ENCODE measurements around the gene SCAF8.

Gene SCAF8

GRCh38 chr6:154751011-154751800, 18.0 kb downstream of the SCAF8 start:
- TF ChIP-seq FOXP2 (optimal IDR thresholded peaks at IDR 0.05; ENCODE audit: borderline replicate concordance, extremely low read depth, extremely low read length, insufficient read depth): no peak
- no peak for TF ChIP-seq POLR2AphosphoS5 (IDR thresholded peaks at IDR 0.05; ENCODE audit: low read depth, low read length)
- TF ChIP-seq SIN3A (IDR thresholded peaks at IDR 0.05; ENCODE audit: borderline replicate concordance, insufficient read depth, low read length): no peak
- no peak for TF ChIP-seq TAF1 (IDR thresholded peaks at IDR 0.05; ENCODE audit: borderline replicate concordance, insufficient read depth, low read length)
- no peak for TF ChIP-seq REST (IDR thresholded peaks at IDR 0.05; ENCODE audit: insufficient read depth in 1 of 2, low read depth in 2 of 2, low read length in 2 of 2)

GRCh38 chr6:154752022-154752421, 18.8 kb downstream of the SCAF8 start:
- no peak for TF ChIP-seq REST (IDR thresholded peaks at IDR 0.05; ENCODE audit: insufficient read depth in 1 of 2, low read depth in 2 of 2, low read length in 2 of 2)
- no peak for TF ChIP-seq TAF1 (IDR thresholded peaks at IDR 0.05; ENCODE audit: borderline replicate concordance, insufficient read depth, low read length)
- no peak for TF ChIP-seq POLR2AphosphoS5 (IDR thresholded peaks at IDR 0.05; ENCODE audit: low read depth, low read length)
- no peak for TF ChIP-seq SIN3A (IDR thresholded peaks at IDR 0.05; ENCODE audit: borderline replicate concordance, insufficient read depth, low read length)
- TF ChIP-seq FOXP2 (optimal IDR thresholded peaks at IDR 0.05; ENCODE audit: borderline replicate concordance, extremely low read depth, extremely low read length, insufficient read depth): no peak

GRCh38 chr6:154754152-154754551, 20.9 kb downstream of the SCAF8 start:
- TF ChIP-seq REST (IDR thresholded peaks at IDR 0.05; ENCODE audit: insufficient read depth in 1 of 2, low read depth in 2 of 2, low read length in 2 of 2): no peak
- TF ChIP-seq POLR2AphosphoS5 (IDR thresholded peaks at IDR 0.05; ENCODE audit: low read depth, low read length): no peak
- no peak for TF ChIP-seq SIN3A (IDR thresholded peaks at IDR 0.05; ENCODE audit: borderline replicate concordance, insufficient read depth, low read length)
- TF ChIP-seq TAF1 (IDR thresholded peaks at IDR 0.05; ENCODE audit: borderline replicate concordance, insufficient read depth, low read length): no peak
- TF ChIP-seq FOXP2 (optimal IDR thresholded peaks at IDR 0.05; ENCODE audit: borderline replicate concordance, extremely low read depth, extremely low read length, insufficient read depth): no peak

GRCh38 chr6:154757352-154758050, 24.3 kb downstream of the SCAF8 start:
- TF ChIP-seq POLR2AphosphoS5 (IDR thresholded peaks at IDR 0.05; ENCODE audit: low read depth, low read length) (no peak), FOXP2 (optimal IDR thresholded peaks at IDR 0.05; ENCODE audit: borderline replicate concordance, extremely low read depth, extremely low read length, insufficient read depth) (no peak), TAF1 (IDR thresholded peaks at IDR 0.05; ENCODE audit: borderline replicate concordance, insufficient read depth, low read length) (no peak), REST (IDR thresholded peaks at IDR 0.05; ENCODE audit: insufficient read depth in 1 of 2, low read depth in 2 of 2, low read length in 2 of 2) (no peak), SIN3A (IDR thresholded peaks at IDR 0.05; ENCODE audit: borderline replicate concordance, insufficient read depth, low read length) (no peak)

Data from PFSK-1 (cell line).